GM11168 (cell line): ENCODE results near the gene TMED7.
"Not testable (repeated sequence)": the region's sequence is repeated elsewhere in the genome, so short reads cannot be mapped to it uniquely, and the experiment has no call there.

Experiments
- in situ Hi-C: fragments of 300-500 bp; cut with MboI; formaldehyde crosslinking; loops from one replicate; pipeline ENCODE4 v1.12.0; 2022; ENCODE audit warnings: low sequenced_read_pairs; ENCODE audit not compliant: unreplicated experiment

The TMED7 gene

DNA sequence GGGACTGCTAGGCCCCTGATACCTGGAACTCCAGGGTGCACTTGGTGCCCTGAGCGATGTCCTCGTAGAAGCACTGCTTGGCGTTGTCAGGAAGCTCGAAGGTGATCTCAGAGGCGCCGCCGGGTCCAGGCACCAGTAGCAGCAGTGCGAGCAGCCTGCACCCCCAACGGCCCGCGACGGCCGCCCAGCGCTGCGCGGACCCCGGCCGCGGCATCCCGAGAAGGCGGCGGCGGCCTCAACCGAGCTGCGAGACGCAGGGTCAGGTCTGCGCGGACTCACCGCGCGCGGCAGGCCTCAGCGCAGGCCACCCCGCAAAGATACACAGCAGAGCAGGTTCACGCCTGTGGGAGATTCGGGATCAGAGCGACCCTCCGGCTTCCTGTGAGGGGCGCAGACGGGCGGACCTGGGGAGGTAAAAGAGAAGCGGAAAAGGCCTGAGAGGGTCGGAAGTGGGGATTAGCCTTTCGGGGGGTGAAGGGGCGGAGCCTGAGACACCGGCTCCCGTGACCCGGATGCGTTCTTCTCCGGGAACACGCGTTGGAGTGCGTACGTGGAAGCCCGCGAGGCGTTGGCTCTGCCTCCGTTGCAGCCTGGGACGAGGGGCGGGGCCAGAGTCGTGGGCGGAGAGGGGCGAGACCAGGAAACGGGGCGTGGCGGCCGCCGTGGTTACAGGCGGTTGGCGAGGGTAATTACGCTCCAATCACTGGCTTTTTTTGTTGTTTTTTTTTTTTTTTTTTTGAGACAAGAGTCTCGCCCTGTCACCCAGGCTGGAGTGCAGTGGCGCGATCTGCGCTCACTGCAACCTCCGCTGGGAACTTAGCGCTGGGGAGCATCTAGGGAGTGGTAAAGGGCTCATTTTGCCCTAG is at the start of gene TMED7:
Gene TMED7 (minus strand): TSS at position 458 of the 866 bp plus-strand sequence. CDS start 244 bp downstream, at position 214.
- in situ Hi-C loops, result loop anchor here (10.0 kb wide), 1 partner anchor 449 kb away; no protein-coding TSS in a partner anchor

DNA sequence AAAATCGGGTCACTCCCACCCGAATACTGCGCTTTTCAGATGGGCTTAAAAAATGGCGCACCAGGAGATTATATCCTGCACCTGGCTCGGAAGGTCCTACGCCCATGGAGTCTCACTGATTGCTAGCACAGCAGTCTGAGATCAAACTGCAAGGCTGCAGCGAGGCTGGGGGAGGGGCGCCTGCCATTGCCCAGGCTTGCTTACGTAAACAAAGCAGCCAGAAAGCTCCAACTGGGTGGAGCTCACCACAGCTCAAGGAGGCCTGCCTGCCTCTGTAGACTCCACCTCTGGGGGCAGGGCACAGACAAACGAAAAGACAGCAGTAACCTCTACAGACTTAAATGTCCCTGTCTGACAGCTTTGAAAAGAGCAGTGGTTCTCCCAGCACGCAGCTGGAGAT is 48.9 kb upstream of the TMED7 start:
- in situ Hi-C loops, result not testable (repeated sequence)

DNA sequence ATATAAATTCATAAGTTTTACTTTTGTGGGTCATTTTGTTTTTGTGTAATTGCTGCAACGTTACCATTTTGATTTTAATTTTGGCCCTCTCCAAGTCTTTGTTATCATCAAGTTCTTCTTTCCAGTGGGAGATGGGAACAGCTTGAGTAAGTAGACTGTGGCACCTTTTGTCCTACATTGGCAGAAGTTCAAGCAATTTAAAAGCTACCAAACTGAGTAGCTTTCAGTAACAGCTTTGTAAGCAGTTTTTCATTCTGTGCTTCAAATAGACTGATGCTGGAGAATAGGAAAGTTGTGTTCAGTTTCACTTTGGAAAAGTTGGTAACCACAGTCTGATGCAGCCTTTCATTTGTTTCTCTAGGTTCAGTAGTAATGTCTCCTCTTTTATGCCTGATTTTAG is 47.8 kb upstream of the TMED7 start:
- in situ Hi-C loops, result no loop called here

GRCh38 chr5:115671939-115672338 is 46.1 kb upstream of the TMED7 start:
- in situ Hi-C loops, result no loop called here

DNA sequence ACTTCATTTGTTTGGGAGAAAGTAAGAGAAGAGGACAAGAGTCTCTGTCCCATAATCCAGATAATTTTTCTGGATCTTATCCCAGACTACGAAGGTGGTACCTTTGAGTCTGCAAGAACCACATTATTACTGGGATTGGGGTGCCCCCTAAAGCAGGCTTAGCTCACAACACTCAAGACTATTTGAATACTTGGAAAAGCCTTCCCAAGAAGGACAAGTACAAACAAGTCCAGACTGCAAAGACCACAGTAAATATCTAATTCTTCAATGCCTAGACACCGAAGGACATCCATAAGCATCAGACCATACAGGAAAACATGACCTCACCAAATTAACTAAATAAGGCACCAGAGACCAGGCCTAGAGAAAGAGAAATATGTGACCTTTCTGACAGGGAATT is 40.2 kb upstream of the TMED7 start:
- in situ Hi-C loops, result no loop called here

- in situ Hi-C loops, result no loop called here
Measured at GRCh38 chr5:115661563-115661962, 35.7 kb upstream of the TMED7 start.

- in situ Hi-C loops, result no loop called here
Measured at GRCh38 chr5:115661101-115661500, 35.3 kb upstream of the TMED7 start.

DNA sequence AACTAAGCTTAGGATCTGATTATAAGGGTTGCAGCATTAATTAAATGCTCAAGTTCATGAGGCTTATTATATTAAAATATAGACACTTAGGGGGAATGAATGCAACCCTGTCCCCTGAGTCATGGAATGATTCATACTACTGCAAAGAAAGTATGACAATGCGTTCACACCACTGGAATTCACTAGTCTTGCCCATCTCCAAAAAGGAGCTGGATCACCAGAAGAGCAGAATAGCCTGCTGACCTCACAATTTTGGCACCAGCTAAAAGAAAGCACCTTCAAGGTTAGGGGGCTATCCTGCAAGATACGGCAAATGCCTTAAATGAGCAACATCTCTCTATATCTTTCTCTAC is 32.0 kb upstream of the TMED7 start:
- in situ Hi-C loops, result no loop called here

DNA sequence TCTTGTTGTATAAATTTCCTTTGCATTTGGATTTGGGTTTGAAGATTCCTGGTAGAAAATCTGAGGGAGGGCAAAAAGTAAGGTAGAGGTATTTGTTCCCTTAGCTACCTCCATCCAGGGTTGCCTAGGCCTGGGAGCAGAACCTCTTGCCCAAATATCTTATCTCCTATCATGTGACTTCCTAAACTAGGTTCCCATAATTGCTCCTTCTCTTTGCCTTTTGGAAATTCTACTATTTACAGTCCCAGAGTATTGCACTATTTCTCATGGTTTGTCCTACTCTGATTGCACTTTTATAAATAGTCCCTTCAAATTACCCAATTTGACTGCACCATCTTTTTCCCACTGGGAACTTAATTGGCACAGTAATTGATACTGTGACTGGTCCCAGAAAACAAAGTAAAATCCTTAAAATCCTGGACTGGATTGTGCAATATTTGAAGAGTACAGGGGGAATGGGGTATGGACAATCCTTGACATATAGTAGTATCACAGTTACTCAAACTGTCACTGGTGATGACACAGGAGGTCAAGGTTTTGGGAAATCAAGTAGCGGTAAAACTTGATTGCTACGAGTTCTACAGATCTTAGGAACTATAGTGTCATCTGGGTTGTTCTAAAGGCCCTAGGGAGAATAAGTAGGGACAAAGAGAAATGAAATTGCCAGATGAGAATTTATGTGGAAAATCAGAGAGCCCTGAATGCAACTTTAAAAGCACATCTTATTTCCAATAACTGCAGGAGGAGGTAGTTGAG is 31.5 kb upstream of the TMED7 start:
- in situ Hi-C loops, result no loop called here

DNA sequence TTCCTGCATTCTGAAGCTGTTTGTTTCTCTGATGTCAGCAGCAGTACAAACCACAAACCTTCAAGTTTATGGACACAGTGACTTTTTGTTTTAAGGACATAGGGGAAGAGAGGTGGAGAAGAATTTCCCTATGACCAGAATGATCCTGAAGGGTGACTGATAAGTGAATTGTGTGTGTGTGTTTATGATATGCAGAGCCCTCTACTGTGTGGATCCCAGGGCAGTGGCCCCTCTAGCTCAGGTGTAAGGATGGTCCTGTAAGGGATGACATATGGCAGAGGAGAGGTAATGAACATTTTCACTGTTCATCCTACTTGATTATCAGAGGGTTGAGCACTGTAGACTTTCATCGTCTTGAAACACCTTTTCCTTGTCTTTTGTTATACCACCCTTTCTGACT is 30.6 kb upstream of the TMED7 start:
- in situ Hi-C loops, result no loop called here

GRCh38 chr5:115655994-115656393 is 30.2 kb upstream of the TMED7 start:
- in situ Hi-C loops, result no loop called here

DNA sequence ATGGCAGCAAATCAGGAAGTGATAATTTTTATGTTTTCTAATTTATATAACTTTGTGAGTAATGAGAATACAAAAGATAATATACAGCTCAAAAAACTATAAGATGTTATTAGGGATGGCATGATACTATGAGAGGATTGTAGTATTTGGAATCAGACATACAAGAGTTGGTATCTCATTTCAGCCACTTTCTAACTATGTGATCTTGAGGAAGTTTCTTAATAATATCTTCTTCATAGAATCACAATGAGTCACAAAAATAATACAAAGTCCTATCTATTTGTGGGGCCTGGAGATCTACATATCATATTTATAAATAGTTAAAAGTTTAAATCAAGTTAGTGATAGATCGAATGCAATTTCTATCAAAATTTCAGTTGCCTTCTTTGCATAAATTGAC is 23.7 kb upstream of the TMED7 start:
- in situ Hi-C loops, result no loop called here

- in situ Hi-C loops, result no loop called here
Measured at GRCh38 chr5:115648056-115648455, 22.2 kb upstream of the TMED7 start.

- in situ Hi-C loops, result not testable (repeated sequence)
Measured at GRCh38 chr5:115645386-115645785, 19.6 kb upstream of the TMED7 start.

- in situ Hi-C loops, result no loop called here
Measured at GRCh38 chr5:115644046-115644445, 18.2 kb upstream of the TMED7 start.

DNA sequence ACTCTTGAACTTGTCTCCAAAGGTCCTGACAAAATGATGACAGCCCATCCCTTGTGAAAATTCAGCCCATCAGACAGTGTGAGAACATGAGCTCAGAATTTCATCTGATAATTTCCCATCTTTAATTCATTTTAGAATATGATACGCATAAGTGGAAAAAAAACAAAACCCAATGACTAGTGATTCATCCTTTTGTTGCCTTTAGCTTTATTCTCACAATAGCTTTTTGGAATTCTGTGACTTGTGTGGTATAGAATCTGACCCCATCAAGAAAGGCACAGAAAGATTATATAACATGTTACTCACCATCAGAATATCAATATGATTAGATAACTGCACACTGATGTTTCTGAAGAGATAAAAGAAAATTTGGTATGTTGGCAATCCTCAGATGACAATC is 16.1 kb upstream of the TMED7 start:
- in situ Hi-C loops, result no loop called here

DNA sequence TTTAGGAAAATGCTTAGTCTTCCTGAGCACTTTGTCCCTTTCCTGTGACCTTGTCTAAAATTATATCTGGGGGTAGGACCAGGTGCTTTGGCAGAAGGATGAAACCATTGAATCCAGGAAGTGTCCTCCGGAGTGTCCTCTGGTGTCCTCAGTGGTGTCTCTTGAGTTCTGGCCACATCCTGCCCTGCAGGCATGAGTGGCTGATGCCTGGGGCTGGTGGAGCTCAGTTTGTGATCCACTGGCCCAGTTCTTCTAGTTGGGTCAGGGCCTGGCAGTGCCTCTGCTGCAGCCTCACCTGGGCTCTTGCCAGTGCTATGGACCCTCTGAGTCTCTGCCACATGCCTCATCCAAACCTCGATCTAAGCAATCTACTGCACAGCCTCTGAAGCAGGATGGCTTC is 14.4 kb upstream of the TMED7 start:
- in situ Hi-C loops, result no loop called here

DNA sequence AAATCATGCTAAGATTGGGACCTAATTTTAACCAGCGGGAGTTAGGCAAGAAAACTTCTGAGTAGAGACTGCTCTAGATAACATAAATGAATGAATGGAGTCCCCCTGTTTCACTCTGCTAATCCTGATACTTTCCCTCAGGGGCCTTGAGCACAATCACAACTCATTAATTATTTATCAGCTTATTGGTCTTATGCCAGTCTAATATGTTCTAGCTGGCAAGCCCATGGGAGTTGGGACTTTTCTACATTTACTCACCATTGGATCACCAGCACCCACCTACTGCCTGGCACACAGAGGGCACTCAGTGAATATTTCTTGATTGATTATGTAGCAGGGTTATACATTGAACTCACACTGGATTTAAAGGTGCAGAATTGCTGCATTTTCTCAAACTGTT is 13.5 kb upstream of the TMED7 start:
- in situ Hi-C loops, result no loop called here

DNA sequence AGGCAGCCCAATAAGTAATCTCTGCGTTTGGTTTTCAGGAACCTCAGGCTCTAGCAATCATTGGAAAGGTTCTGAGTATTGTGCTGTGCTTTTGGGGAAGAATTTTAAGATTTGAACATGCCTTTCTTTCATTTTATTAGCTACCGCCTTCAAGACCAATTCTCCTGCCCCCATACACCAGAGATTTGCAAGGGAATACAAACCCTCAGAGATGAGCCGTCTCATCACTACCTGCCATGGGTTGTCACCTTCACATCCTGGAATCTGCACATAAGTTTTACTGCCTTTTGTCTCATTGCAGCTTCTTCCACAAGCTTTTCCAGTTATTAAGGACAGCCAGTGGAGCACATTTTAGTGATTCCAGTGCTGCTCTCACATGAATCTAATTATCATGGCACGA is 11.7 kb upstream of the TMED7 start:
- in situ Hi-C loops, result no loop called here

- in situ Hi-C loops, result no loop called here
Measured at GRCh38 chr5:115636008-115636407, 10.2 kb upstream of the TMED7 start.

DNA sequence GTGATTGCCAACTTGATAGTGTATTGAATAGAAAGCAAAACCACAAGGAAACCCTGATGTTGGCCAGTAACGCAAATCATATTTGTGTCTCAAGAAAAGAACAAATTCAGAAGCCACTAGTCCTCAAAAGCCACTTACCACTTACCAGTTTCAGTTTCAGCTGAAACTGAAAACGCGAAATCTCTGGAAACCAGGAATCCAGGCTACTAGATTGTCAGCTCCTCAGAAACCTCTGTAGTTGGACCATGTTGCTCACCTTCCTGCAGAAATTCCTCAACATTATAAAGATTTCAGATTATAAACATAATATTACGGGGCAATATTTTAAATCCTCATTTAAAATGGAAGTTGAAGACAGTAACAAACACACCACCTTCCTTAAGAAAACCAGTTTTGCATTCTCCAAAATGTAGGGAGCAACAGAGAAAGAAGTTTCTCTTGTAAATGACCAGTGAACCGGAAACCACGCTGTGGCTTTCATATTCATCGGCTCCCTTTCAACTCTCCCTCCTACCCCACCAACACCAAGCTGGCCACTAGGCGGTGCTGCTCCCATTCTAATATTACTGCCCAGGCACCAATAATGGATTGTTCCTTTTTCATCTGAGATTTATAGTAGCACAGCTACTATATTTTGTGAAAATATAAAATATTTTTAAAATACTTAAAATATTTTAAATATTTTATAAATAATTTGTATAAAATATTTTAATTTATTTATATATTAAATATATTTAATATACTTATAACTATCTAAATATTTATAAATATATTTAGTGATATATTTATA is 8.7 kb upstream of the TMED7 start:
- in situ Hi-C loops, result no loop called here
